Central memory CD4-positive, alpha-beta T cell (primary cell): Measurements from ENCODE around the gene OR13G1.
"Not testable (repeated sequence)": the region's sequence is repeated elsewhere in the genome, so short reads cannot be mapped to it uniquely, and the experiment has no call there.

Source experiments
- DNase-seq: peaks from one replicate; pipeline ENCODE4 v3.0.0; 2022
- total RNA-seq, 3 experiments: gene quantifications; one replicate each; lab custom pipeline; 2026; lab: John Stamatoyannopoulos, UW

OR13G1 gene, protein sequence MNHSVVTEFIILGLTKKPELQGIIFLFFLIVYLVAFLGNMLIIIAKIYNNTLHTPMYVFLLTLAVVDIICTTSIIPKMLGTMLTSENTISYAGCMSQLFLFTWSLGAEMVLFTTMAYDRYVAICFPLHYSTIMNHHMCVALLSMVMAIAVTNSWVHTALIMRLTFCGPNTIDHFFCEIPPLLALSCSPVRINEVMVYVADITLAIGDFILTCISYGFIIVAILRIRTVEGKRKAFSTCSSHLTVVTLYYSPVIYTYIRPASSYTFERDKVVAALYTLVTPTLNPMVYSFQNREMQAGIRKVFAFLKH
- total RNA-seq, result 0 reads per million in 3 experiments

DNA sequence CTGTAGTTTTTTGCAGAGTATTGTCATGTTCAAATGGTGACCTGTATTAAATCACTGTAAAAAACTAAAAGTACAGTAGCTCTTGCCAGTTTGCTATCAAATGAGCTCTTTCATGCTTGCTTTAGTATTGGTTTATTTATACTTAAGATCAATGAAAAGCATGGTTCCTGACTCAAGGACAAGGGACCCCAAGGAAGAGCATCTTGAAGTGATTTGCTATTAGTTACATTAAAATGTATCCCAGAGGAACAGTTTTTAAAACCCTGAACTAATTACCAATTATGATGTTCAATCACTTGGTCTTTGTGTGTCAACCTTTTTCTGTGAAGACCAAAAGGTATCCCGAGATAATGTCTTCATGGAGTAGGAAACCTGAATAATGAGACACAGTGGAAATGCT is at the start of gene OR13G1:
Gene OR13G1, minus strand, starts transcription at position 101 of the 400 bp plus-strand sequence. CDS start 6,698 bp downstream, outside the sequence.
- no peak for DNase-seq

DNA sequence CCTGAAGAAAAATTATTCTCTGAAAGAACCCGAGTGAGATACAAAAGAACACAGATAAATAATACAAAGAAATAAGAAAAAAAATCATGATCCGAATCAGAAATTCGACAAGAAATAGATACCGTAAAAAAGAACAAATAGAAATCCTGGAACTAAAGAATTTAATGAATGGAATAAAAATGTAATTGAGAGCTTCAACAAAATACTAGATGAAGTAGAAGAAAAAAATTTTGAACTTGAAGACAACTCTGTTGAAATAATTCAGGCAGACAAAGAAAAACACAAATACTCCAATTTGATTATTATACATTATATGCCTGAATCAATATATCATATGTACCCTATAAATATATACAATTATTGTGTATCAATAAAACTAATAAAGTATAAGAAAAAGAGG is 41.7 kb upstream of the OR13G1 start:
- DNase-seq, result no peak

DNA sequence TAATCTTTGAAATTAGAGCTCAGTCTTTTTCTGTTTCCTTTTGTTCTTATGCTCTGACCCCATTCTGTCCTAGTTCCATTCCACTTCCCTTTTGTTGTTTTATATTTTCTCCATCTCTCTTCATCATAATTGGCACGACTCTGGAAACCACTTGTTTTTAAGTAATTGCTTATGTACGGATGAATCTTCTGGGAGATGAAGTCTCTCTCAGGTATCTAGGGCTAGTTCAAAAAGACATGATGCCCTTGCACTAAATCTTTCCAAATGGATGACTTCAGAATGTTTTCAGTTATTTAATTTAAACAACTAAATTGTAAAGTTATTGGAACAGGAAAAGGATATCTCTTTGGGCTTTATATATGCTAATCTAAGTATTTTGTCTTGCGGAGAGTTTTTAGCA is 37.0 kb upstream of the OR13G1 start, which contains the start of gene OR6F1:
Gene OR6F1, minus strand, starts transcription at position 101 of the 400 bp plus-strand sequence. CDS start 3,891 bp downstream, outside the sequence.
- no peak for DNase-seq

DNA sequence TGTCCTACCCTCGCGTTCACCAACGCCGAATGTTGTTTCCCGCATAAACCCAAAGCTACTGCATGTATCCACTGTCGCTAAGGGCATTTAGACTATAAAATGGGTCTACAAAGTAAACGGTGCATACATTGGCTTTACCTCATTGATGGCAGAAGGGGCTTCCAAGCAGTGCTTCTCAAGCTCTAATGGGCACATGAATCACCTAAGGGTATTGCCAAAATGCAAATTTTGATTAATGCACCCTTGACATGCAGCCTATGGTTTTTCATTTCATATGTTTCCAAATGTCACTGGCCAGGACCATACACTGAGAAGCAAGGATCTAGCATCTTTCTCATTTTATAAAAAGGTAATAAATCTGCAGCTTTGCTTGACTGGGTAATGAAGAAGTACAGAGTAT is 34.2 kb upstream of the OR13G1 start:
- DNase-seq, result no peak

DNA sequence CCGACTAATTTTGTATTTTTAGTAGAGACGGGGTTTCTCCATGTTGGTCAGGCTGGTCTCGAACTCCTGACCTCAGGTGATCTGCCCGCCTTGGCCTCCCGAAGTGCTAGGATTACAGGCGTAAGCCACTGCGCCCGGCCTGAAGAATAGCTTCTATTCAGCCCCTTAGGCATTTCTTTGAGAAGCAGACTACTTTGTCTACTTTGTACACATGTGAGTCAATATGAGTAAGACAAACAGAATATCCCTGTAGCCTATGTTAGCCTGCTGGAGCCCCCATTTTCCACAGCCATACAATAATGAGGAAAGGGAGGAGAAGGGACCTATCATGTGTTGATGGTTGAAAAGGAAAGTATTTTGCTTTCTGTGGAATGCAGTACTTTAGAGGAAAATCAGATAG is 31.1 kb upstream of the OR13G1 start:
- not testable (repeated sequence) for DNase-seq

DNA sequence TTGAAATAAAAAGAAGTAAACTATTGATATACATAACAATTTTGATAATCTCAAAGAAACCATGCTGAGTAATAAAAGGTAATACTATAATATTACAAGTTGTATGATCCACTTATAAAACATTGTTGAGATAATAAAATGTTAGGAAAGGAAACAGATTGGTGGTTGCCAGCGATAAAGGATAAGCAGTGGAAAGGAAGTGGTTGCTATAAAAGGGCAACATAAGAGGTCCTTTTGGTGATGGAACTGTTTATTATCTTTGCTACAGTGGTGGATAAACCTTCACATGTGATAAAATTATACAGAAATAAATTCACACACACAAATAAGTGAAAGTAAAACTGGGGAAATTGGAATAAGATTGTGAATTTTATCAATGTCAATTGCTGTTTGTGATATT is 21.8 kb upstream of the OR13G1 start:
- DNase-seq, result no peak

DNA sequence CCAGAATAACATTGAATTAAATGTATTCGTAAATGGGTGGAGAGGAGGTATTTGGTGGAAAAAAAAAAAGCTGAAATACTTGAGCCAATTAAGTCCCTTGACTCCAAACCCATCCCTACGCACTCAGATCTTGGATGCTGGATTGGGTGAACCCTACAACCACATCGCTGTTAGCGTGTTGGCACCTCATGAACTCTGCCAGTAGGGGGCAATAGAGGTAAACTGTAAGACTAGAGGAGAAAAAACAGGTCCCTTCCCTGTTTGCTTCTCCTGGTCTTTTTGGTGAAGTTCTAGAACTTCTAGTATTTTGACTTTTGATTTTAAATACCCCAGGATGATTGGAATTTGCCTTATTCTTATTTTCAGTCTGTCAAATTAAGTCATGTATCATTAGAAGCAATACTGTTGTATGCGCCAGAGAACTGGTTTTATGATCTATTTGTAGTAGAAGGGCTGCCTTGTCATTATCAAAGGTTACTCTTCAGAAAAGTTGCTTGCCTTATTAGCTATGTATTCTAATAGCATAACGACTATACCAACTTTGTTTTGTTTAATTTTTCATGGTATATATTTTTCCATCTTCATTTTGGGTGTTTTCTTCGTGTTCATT is 1.9 kb upstream of the OR13G1 start:
- DNase-seq, result peak; percentile 1

DNA sequence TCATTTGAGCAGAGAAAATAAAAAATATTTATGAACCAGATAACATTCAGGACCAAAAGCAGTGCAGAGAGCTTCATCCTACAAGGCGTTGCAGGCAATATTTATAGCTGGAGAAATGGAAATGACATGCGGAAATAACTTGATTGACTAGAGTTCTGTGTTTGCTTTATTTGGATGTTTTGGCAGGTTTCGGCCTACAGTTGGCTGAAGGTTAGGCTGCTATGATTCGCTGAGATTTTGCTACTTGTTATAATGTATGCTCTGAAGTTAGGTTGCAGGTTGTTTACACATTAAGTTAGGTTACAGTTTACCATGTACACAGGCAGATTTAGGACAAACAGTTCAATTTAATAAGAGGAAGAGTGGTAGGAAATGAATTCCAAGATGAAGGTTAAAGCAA is 632 bp upstream of the OR13G1 start:
- DNase-seq, result no peak

DNA sequence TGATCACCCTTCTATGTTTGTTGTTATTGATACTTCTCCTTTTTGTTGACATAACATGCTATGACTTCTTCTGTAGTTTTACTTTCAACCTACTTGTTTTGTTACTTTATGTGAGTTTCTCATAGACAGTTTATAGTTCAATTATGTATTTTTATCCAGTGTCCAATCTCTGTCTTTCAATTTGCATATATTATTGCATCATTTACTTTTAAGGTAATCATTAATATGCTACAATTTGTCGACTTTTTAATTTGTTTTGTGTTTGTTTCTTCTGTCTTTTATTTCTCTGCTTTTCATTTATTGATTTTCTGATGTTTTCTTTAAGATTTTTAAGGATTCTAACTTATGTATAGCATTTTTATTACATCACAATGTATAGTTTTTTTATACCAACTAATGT is 10.3 kb downstream of the OR13G1 start:
- no peak for DNase-seq

DNA sequence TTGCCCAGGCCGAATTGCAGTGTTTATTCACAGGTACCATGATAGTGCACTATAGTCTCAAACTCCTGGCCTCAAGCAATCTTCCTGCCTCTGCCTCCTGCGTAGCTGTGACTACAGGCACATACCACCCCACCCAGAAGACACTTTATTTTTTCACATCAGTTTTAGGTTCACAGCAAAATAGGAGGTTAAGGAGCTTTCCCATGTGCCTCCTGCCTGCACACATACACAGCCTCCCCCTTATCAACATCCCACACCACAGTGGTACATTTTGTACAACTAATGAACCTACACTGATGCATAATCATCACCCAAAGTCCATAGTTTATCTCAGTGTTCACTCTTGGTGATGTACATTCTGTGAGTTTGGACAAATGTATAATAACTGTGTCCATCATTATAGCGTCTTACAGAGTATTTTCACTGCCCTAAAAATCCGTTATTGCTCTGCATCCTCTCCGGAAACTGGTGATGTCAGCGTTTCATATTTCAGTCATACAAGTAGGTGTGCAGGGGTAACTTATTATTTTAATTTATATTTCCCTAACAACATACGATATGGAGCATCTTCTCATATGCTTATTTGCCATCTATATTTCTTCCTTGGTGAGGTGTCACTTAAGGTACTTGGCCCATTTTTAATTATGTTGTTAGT is 23.2 kb downstream of the OR13G1 start:
- DNase-seq, result no peak

DNA sequence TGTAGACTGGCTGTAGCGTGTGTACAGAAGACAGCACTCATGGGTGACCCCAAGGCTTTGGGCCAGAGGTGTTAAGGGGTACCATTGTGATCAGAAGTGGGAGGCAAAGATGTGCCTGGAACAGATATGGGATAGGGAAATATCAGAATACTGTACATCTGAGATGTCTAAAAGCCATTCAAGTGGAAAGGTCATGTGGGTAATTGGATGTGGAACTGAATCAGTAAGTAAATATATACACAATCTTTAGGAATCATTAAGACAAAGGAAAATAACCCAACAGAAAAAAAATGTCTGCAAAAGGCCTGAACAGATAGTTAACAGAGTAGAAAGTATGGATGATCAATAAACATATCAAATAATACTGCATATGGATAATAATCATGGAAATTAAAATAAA is 26.5 kb downstream of the OR13G1 start:
- DNase-seq, result no peak

DNA sequence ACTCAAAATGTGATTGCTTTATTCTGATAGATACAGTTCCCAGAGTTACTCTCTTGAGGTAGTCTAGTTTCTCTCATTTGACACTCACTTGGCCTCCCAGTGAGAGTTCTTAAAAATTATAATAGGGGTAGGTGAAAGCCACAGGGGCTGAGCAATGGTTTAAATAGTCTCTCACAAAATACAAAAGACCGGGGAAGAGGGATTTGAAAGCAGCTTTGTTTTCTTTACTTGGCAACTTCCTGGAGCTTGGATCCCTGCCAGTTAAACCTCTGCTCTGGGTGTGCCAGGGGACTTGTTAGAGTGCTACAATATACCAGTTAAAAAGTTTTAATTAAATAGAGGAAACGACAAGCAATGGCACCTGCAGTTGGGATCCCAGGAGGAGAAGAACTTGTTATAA is 31.7 kb downstream of the OR13G1 start:
- DNase-seq, result no peak

DNA sequence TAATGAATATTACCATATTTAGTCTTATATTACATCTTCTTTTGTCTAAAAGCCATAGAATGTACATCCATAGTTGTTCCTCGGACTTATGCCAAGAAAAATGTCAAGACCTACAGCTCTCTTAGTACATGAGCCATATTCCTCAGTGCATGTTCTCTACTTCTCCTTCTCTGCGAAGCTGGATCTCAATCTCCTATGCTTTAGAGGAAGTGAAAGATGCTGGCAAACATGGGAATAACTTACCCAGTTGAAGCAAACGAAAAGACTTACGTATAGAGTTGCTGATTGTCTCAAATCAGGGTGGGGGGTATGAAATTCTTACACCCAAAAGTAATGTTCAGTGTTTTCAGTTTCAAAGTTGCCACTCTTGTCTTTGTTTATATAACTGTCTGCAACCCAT is 32.7 kb downstream of the OR13G1 start:
- no peak for DNase-seq

DNA sequence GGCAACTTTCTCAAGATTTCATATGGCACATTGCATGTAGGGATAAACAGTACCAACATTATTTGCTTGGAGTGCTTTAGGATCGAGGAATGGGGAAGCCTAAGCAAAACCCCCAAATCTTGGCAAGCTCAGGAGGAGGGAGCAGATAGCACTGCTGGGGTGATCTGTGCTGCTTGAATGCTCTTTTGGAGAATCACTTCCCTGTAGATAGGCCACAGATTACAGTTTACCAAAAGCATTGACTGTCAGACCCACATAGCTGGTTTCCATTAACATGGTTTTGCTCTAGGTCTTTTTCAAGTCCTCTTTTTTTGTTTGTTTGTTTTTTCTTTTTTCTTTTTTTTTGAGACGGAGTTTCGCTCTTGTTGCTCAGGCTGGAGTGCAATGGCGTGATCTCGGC is 36.8 kb downstream of the OR13G1 start:
- no peak for DNase-seq

DNA sequence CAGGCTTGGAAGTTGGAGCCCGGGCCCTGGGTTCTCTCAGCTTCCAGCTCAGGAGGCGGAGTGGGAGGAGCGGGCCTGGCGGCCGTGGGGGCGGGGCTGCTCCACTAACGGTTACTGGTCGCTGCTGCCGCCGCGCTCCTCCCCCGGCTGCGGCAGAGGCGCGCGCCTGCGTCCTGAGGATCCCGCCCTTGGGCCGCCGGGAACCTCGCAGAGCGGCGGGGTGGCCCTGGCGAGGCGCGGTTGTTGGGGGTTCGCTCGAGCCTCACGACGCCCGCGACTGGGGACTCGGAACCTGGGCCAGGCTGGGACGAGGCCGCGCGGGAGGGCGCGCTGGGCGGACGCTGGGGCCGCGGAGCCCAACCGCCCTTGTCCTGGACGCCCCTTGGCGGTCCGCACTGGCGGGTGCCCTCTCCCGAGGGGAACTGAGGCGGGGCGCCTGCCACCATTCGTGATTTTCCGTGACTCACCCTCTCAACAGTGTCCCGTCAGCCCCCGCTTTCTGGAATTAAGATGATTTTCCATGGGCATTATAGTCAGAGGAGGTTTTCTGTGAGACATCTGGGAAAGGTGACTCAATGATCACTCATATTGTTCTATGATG is 40.1 kb downstream of the OR13G1 start:
- DNase-seq, result no peak

DNA sequence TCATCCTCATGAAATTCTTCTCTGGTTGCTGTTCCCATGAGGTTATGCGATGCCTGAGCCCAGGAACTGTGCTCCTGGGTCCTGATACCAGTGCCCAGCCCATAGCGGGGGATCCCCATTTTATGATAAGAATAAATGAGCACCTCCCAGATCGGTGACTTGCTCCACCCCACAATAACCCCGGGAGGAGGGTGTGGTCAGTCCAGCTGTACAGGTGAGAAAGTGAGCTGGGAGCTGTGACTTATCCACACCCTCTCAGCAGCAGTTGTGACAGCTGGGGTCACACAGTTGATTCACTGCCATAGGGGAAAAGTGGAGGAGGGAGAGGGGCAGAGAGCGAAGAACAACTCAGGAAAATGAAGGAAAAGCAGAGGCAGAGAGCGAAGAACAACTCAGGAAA is 40.8 kb downstream of the OR13G1 start:
- no peak for DNase-seq

DNA sequence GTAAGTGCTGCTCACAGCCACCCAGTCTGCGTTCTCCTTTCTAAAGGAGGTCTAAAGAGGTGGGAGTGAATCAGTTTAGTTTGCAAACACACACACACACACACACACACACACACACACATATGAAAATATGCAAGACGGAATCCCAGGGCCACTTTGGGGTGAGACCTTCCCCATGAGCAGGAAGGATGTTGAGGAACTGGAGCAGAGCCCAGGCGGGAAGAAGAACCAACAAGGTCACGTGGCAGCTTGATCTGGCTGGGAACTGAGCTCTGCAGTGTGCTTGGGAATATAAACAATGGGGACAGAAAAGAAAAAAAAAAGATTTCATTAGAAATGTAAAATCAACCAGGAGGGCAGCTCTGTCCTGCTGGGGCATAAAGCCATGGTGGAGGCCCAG is 41.5 kb downstream of the OR13G1 start:
- no peak for DNase-seq

DNA sequence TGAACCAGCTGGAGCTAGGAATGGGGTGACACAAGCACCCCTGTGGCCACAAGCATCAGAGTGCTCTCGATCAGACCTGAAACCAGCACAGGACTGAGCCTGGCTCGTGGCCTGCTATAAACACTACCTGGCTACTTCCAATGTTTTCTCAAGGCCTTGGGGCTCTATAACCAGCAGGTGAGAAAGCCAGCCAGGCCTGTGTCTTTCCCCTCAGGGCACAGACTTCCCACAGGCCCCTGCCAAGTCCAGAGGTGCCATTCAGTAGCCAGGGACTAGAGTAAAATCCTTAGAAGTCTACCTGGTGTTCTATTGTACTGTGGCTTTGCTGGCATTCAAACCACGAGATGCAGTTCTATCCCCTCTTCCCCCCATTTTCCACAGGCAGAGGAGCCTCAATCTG is 51.6 kb downstream of the OR13G1 start:
- DNase-seq, result no peak
